NCI-H1930 (cell line): Measurements from ENCODE around the gene CPM.

Experiments
- DNase-seq, 2 experiments: peaks; one replicate each; lab custom pipeline; 2025; lab: John Stamatoyannopoulos, UW

The CPM gene

DNA sequence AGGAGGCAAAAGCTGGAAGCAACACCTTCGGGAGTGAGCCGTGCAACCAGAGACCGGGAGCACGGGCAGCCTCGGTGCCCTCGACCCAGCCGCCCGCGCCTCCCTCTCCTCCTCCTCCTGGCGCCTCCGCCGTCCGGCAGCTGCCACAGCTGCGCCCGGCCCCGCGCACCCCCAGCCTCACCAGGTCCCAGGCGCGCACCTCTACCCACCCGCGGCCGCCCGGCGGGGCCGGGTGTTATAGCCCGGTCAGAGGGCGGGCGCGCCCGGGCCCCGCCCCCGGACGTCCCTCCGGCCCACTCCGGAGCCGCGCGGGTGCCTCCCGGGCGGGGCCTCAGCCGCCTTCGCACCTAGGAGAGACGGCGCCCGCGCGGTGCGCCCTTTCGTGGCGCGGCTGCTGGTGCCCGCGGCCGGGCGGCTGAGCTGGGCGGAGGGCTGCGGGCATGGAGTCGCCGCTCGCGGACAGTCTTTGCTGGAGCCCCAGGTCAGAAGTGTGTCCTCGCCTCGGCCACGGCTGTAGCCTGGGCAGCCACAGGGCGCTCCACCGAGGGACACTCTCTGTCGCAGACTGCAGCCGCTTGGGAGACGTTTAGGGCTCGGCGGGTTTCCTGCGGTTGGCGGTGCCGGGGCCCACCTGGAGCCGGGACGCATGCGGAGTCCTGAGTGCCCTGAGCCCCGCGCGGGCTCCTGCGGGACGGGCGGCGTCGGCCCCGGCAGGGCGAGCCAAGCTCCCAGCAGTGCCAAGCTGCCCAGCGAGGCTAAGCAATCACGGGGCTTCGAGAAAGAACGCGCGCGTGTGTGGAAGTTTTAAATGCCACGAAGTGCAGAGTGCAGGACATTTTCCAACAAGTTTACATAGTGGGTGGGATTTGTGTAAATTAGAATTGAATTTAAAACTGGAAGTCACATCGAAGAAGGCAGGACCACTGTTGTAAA lies at the start of gene CPM:
Gene CPM, minus strand, starts transcription at position 211 of the 933 bp plus-strand sequence. CDS start 334 bp downstream, outside the sequence.
- peak; percentile 64 to 84 for DNase-seq

- DNase-seq = no peak
These were observed 48.5 kb upstream of the CPM start for GRCh38 chr12:68981516-68981915.

DNA sequence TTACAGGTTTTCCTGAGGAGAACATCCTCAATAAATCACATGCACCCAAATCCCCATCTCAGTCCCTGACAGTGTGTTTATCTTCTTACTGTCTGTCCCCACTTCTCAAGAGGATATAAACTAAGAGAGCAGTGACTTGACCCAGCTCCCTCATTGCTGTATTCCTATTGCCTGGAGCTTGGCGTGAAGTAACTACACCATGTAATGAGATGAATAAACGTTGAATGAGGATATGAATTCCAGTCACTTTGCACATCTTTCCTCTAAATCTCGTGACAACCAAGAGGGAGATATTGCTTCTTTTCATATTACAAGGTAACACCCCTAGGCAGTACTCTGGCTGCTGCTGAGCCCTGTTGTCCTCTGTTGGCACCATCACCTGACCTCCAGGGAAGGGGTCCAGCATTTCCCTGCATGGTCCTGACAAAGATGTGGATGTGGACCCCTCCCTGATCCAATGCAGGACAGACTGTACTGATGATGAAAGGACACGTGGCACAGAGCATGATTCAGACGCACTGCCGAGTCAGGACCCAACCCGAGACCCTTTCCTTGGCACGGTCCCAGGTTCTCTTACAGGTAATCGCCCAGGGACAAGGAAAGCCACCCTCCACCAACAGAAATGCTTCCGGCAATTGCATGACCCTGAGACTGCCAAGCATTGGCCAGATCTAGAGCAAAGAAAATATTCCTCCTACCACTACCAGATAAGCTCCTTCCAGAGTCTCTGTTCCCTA lies 47.7 kb upstream of the CPM start:
- DNase-seq = no peak

- no peak for DNase-seq
These were observed 45.7 kb upstream of the CPM start for GRCh38 chr12:68978678-68979077.

DNA sequence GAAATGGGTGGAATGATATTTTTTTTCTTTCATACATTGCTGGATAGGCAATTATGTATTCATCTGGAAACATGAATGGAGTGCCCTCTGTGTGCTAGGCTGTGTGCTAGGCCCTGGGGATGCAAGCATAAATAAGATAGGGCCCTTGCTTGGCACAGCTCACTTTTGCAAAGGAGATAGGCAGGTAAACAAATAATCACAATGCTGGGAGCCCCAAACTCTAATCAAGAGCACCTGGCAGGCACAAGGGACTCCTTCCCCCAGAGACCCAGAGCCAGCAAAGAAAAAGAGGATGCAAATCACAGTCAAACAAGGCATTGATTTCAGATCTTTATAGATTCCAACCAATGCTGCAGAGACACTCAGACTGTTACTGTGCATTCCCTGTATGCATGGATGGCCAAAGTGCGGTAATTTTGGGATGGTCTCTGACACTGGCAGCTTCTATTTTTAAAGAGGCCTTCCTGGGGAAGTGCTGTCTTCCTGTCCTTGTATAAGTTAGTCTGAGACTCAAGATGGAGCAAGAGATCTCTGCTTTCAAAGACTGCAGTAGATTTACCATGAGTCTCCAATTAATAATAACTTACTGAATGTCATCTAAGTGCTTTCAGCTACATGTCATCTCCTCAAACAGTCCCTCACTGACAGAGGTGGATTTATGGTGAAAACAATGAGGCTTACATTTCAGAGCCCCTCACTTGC lies 45.1 kb upstream of the CPM start:
- no peak for DNase-seq

DNA sequence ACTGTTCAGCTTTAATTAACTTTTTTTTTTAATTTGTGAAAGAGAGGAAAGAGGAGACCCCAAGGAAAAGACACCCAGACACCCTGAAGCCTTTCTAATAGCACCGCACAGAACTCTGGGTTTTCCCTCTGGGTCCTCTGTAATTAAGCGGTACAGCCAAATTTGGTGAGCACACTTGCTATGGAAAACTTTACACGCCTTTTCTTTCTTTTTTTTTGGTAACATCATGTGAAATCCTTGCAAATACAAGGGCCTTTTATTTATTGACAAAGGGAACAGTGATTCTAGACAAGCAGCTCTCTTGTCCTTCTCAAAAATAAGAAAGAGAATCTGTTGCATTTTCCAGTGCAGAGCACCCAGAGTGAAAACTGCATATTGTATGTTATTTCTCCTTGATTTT lies 44.4 kb upstream of the CPM start:
- DNase-seq = no peak

DNA sequence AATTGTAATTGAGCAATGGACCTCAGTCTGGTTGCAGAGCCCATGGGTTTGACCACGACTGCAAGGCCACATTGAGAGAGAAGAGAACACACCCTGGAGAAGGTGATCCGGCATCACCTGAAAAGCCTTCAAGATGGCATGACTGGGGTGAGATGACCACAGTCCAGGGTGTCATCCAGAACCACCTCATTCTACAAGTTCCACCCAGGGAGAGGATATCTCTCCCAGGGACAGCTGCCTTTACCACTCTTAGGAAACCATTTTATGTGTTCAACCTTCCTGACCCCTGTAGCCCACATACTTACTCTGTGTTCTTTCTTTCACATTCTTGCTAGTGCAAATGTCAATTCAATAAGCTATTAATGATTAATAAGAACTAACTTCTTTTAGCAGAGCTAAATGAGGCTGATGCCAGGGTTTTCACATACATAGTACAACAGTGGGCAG lies 43.4 kb upstream of the CPM start:
- DNase-seq = no peak

DNA sequence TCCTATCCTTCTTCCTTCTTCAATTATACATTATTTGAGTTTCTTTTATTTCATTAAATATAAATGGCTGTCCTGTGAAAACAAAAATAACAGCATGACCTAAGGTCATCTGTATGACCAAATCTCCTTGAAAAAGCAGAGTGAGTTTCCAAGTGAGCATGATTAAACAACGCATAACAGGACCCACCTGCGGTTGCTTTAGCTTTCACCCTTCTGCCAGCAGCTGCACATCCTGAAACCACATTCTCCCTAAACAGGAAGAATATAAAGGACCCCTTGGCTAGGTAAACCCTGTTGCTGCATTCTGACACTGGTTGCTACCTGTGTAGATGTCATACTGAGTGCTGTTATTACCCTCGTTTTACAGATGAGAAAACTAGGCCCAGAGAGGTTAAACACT lies 42.8 kb upstream of the CPM start:
- no peak for DNase-seq

- no peak for DNase-seq
These were observed 39.6 kb upstream of the CPM start for GRCh38 chr12:68972595-68972994.

- DNase-seq = no peak
These were observed 38.4 kb upstream of the CPM start for GRCh38 chr12:68971404-68971803.

DNA sequence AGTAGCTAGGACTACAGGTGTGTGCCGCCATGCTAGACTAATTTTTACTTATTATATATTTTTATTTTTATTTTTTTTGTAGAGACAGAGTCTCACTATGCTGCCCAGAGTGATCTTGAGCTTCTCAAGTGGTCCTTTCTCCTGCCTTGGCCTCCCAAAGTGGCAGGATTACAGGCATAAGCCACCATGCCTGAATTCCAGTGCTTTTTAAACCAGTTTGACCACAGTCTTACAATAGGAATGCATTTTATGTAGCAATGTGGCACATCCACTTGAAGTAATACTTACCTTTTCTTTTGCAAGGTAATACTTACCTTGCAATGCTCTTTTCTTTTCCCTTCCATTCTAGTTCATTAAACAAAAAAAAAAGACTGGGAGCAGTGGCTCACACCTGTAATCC lies 38.0 kb upstream of the CPM start:
- DNase-seq = no peak

DNA sequence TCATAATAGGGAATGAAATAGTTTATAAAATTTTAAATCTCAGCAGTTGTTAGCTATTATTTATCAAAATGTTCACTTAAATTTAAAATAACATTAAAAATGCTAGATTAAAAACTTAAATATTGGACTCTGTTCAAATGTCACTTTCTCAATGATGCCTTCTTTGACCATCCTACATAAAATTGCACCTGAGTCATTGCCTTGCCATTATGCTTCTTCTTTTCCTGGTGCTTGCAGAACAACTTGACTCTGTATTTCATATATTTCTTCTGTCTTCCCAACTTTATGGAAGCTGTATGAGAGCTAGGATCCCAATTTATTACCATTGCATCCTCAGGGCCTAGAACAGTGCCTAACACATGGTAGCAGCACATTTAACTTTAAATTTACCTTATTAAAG lies 37.3 kb upstream of the CPM start:
- no peak for DNase-seq

DNA sequence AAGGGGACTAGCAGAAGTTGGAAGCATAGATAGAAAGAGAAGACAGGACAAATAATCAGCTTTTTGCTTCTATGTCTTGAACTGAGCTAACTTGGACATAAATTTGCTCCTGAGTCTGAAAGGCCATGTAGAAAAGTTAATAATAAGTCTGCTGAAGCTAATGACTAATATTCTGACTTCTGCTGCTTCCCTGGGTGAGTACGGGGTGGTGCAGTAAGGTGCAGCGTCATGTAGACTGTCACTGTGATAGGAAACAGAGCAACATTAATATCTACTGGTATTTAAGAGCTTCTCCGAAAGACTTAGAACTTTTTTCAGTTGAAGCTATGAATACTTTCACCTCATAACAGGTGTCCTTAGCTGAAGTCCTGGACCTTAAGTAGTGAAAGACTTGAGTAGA lies 34.1 kb upstream of the CPM start:
- DNase-seq = no peak

- no peak for DNase-seq
These were observed 31.1 kb upstream of the CPM start for GRCh38 chr12:68963856-68964745.

GRCh38 chr12:68962877-68963855 lies 30.2 kb upstream of the CPM start:
- DNase-seq = no peak

GRCh38 chr12:68959891-68960464 lies 27.0 kb upstream of the CPM start:
- no peak for DNase-seq

- DNase-seq = no peak
These were observed 26.3 kb upstream of the CPM start for GRCh38 chr12:68959143-68959858.

- no peak for DNase-seq
These were observed 25.4 kb upstream of the CPM start for GRCh38 chr12:68958322-68958721.

DNA sequence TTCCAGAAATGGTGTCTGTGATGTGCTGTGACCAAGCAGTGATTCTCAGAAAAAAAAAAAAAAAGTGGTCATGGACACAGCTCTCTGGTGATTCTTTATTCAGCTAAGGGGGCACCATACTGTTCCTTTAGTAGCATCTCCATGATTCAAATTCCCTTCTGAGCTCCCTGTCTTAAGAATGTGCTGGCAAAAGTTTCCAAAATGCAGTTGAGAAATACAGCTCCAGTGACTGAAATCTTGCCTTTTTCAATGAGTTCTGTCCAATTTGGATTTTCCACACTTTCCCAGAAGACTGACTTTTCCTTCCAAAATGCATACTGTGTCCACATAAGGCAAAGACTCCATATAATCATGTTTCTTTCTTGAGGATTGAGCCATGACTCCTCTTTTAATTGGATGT lies 24.3 kb upstream of the CPM start:
- DNase-seq = no peak
